AG04449 (cell line): Measurements from ENCODE around the gene STIMATE.

Experiments
- CTCF ChIA-PET: fragments of 350-600 bp; formaldehyde crosslinking; extraction: SDS; loops from one replicate; lab custom pipeline; 2021; ENCODE audit warnings: antibody characterized with exemption; lab: Yijun Ruan, JAX
- POLR2A ChIA-PET: fragments of 400-600, 350-600 bp; formaldehyde crosslinking; extraction: SDS; loops from one replicate; lab custom pipeline; 2020; ENCODE audit warnings: antibody characterized with exemption, inconsistent platforms; lab: Yijun Ruan, JAX
- DNase-seq: peaks from one replicate; pipeline ENCODE4 v3.0.0-alpha.2; 2010; ENCODE audit warnings: low read depth, low spot score
- H3K4me3 ChIP-seq: 2 replicates; pipeline ENCODE4 v1.5.1; 2011; ENCODE audit warnings: low read depth, mild to moderate bottlenecking, control low read depth, low read length
- TF ChIP-seq, protein P1 (sequence below): IDR thresholded peaks from one replicate; pipeline ENCODE4 v1.5.1; 2011; ENCODE audit warnings: mild to moderate bottlenecking, moderate library complexity, low read length, control low read depth, inconsistent platforms; ENCODE audit not compliant: insufficient read depth; ENCODE audit errors: missing control alignments

Gene STIMATE

DNA sequence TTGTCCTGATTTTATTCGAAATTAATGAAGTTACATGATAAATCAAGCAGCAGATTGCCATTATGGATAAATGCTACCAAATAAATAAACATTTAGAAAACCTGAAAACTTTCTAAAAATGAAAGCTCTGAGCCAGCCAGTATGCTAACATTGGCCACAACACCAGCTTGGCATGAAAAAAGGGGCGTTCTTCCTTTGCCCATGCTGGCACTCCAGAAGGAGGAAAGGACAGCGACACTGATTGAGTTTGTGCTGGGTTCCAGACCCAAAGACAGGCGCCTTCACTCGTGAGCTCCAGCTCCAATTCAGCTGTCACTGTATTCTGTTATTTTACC, 5.1 kb downstream of the STIMATE start:
- ChIA-PET POLR2A (no interaction called here), CTCF (interaction anchor here (0.7 to 0.9 kb wide), 2 partner anchors 9 to 16 kb away, joined by 3 read pairs; no protein-coding TSS in a partner anchor)
- no peak for DNase-seq
- TF ChIP-seq, protein P1, sequence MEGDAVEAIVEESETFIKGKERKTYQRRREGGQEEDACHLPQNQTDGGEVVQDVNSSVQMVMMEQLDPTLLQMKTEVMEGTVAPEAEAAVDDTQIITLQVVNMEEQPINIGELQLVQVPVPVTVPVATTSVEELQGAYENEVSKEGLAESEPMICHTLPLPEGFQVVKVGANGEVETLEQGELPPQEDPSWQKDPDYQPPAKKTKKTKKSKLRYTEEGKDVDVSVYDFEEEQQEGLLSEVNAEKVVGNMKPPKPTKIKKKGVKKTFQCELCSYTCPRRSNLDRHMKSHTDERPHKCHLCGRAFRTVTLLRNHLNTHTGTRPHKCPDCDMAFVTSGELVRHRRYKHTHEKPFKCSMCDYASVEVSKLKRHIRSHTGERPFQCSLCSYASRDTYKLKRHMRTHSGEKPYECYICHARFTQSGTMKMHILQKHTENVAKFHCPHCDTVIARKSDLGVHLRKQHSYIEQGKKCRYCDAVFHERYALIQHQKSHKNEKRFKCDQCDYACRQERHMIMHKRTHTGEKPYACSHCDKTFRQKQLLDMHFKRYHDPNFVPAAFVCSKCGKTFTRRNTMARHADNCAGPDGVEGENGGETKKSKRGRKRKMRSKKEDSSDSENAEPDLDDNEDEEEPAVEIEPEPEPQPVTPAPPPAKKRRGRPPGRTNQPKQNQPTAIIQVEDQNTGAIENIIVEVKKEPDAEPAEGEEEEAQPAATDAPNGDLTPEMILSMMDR: no peak
- no peak overlapping the region for H3K4me3 ChIP-seq

DNA sequence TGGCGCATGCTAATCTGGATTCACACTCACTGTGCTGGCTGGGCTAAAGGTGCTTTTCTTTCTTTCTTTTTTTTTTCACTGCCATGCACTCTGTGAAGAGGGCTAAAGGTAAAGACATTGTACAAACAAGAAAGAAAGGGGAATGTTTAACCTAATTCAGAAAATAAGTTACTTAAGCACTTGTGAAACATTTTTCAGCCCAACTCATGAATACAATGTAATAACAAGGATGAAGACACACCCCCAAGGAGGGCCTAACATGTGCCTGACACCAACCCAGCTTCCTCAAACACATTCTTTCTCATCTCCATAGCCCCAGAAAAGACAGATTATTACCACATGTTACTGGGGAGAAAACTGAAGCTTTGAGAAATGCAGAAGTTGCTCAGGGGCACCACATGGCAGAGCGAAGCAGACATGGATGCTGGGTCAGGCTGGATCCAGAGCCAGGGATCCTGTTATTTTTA, 5.7 kb downstream of the STIMATE start:
- H3K4me3 ChIP-seq: no peak overlapping the region
- peak; percentile 33 for DNase-seq
- CTCF ChIA-PET: no interaction called here
- POLR2A ChIA-PET: no interaction called here
- TF ChIP-seq, protein P1: no peak

DNA sequence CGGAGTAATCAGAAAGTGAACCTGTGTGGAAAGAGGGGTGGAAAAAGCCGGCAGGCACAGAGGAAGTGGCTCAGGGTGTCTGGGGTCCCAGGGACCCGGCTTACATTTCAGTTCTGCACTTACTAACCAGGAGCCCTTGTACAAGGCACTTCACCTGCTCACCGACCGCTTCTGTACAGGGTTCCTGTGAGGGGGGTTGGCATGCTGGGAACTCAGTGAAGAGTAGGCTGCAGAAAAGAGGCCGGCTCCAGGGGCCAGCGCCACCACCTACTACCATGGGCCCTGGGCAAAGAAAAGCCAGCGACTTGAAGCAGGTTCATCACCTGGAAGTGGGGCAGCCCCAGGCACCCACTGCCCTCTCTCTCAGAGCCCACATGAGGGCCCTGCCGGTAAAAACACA, 6.2 kb downstream of the STIMATE start:
- CTCF ChIA-PET: no interaction called here
- no peak overlapping the region for H3K4me3 ChIP-seq
- TF ChIP-seq, protein P1: no peak
- POLR2A ChIA-PET: no interaction called here
- no peak for DNase-seq

DNA sequence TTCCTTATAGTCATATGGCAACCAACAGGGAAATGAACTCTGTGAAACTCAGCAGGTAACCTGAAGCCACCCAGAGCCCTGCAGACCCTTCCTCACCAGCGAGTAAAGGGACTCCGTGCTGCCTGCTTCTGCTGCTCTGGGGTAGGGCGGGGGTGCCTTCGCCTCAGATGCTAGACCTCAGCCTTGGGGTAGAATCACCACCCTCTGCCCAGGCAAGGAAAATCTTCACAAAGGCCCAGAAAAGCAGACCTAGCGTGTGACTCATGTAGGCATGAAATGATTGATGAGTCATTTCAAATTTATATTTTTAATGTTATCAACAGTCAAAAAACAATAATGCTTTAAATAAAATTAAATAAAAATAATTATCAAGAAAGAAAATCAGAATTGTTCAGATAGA, 6.6 kb downstream of the STIMATE start:
- TF ChIP-seq, protein P1: no peak
- CTCF ChIA-PET: no interaction called here
- H3K4me3 ChIP-seq: no peak overlapping the region
- no peak for DNase-seq
- POLR2A ChIA-PET: no interaction called here

DNA sequence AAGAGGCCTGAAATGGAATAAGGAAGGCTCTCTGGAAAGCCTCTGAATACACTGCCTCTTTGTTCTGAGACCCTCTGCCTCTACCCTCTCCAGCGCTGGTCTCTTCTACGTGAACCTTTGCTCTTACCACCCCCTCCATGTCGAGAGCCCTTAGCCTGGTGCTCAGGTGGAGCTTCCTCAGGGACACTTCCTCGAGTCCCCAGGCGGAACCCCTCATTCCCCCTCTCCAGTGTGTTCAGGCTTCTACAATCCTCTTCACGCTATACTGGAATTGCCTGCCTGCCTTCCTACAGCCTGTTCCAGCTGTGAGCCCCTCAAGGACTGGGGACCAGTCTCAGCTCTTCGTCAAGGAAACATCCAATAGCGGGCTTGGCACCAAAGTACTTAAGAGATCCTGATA, 7.4 kb downstream of the STIMATE start:
- H3K4me3 ChIP-seq: no peak overlapping the region
- DNase-seq: no peak
- TF ChIP-seq, protein P1: no peak
- CTCF ChIA-PET: interaction anchor here (1.0 to 1.5 kb wide), 2 partner anchors 8 to 39 kb away, joined by 3 read pairs; partner anchors contain the start of gene STIMATE
- POLR2A ChIA-PET: no interaction called here

DNA sequence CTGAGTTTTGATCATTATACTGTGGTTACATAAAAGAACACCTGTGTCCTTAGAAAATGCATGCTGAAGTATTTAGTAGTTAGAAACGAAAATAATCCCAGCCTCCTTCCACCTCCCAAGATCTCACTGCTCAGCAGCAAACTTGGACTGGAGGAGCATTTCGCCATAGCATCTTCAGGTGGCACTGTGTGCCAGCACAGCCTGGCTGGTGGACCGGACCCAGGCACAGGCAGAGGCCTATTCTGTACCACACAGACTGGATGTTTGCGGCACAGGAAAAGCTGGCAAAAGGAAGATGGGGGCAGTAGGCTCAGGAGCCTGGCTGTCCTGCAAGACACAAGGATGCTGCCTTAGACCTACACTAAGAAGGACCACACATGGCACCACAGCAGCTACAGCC, 10.2 kb downstream of the STIMATE start:
- ChIA-PET POLR2A (no interaction called here), CTCF (no interaction called here)
- no peak for DNase-seq
- no peak overlapping the region for H3K4me3 ChIP-seq
- TF ChIP-seq, protein P1: no peak
